Measurements from ENCODE around the gene OR5AU1. TPM values are rescaled to one million over a fixed set of nuclear protein-coding genes. Genes with fewer than 3 reads are reported as not detected.

Gene OR5AU1
- total RNA-seq, 1 donor from 2014 or later: not detected

GRCh38 chr14:21202463-21203358 lies 46.8 kb upstream of the OR5AU1 start:
- H3K27ac Mint-ChIP-seq (ENCODE audit: unreplicated experiment): no peak overlapping the region
- H3K4me3 Mint-ChIP-seq: no peak overlapping the region
- DNase-seq (ENCODE audit: low read depth, low spot score): no peak
- TF ChIP-seq CTCF (conservative IDR thresholded peaks at IDR 0.05): no peak
- peaks cover 3% of the 10 kb centered on the region for H3K9me3 Mint-ChIP-seq
- peaks cover 22% of the 10 kb centered on the region for H3K36me3 Mint-ChIP-seq (ENCODE audit: low read depth)
- peaks cover 21% of the 10 kb centered on the region for H3K4me1 Mint-ChIP-seq
- peaks cover 6% of the 10 kb centered on the region for H3K27me3 Mint-ChIP-seq (ENCODE audit: low read depth)

- Mint-ChIP-seq H3K27me3 (ENCODE audit: low read depth) (peaks cover 10% of the 10 kb centered on the region), H3K27ac (ENCODE audit: unreplicated experiment) (no peak overlapping the region), H3K4me3 (no peak overlapping the region), H3K9me3 (peaks cover 6% of the 10 kb centered on the region), H3K4me1 (peaks cover 21% of the 10 kb centered on the region), H3K36me3 (ENCODE audit: low read depth) (peaks cover 17% of the 10 kb centered on the region)
- no peak for DNase-seq (ENCODE audit: low read depth, low spot score)
- no peak for TF ChIP-seq CTCF (conservative IDR thresholded peaks at IDR 0.05)
Measured at GRCh38 chr14:21201732-21202462, 46.0 kb upstream of the OR5AU1 start.

DNA sequence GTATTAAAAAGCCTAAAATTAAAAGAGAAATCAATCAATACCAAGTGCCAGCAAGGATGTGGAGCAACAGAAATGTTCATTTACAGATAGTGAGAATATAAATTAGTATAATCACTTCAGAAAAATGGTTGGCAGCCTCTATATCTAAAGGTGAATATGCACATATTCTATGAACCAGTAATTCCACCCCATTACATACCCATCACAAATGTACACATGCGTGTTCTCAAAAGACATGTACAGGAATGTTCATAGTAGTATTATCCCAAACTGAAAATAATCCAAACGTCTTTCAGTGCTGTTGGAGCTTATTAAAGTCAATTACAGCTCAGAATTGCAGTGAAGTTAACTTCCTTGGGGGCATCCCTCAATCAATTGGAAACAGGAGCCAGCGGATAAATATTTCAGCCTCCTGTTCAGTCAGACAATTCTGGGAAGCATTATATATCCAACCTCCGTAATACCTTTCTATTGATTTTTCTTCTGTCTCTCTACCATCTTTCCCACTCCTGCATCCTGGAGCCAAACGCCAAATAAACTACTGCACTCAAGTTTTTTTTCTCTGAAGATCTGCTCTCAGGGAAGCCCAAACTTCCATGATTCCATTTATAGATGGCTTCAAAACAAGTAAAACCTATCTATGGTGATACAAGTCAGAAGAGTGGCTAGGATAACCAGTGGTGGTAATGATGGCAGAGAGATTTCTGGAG lies 45.0 kb upstream of the OR5AU1 start:
- no peak overlapping the region for H3K27ac Mint-ChIP-seq (ENCODE audit: unreplicated experiment)
- no peak overlapping the region for H3K4me3 Mint-ChIP-seq

DNA sequence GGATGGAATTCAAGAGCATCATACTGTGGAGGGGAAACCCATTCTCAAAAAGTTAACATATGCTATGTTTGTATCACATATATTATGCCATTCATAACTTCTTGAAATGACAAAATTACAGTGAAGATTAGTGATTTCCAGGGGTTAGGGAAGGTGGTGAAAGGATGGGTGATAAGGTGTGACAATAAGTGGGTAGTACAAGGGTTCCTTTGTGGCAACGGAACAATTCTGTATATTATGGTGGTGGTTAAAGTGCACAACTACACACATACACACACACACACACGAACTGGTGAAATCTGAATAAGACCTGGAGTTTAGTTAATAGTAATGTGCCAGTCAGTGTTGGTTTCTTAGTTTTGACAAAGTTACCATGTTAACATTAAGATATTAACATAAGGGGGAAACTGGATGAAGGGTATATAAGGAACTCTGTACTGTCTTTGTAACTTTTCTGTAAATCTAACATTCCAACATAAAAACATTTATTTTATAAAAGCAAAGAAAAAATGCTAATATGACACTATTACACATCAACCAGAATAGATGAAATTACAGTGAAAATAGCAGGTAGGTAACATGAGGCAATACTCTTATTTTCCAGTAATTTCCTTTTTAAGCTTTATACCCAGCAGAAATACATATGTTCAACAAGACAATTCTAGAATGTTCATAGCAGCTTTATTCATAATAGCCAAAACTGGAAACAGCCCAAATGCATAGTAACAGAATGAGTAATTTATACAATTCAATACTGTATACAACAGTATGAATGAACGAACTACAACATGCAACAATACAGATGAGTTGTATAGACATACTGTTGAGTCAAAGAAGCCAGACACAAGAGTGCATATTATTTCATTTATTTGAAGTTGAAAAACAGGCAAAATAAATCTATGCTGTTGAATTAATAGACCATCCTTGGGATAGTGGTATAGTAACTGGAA lies 44.0 kb upstream of the OR5AU1 start:
- Mint-ChIP-seq H3K4me3 (peak overlapping the region; percentile 1), H3K36me3 (ENCODE audit: low read depth) (peaks cover 15% of the 10 kb centered on the region), H3K27me3 (ENCODE audit: low read depth) (peaks cover 23% of the 10 kb centered on the region), H3K9me3 (peaks cover 6% of the 10 kb centered on the region), H3K27ac (ENCODE audit: unreplicated experiment) (no peak overlapping the region), H3K4me1 (peaks cover 21% of the 10 kb centered on the region)
- TF ChIP-seq CTCF (conservative IDR thresholded peaks at IDR 0.05): no peak
- no peak for DNase-seq (ENCODE audit: low read depth, low spot score)

More for the DNA sequence above, 45.0 kb upstream of the OR5AU1 start:
- Mint-ChIP-seq H3K4me1 (peaks cover 21% of the 10 kb centered on the region), H3K9me3 (peaks cover 6% of the 10 kb centered on the region), H3K27me3 (ENCODE audit: low read depth) (peaks cover 15% of the 10 kb centered on the region), H3K36me3 (ENCODE audit: low read depth) (peaks cover 15% of the 10 kb centered on the region)
- no peak for DNase-seq (ENCODE audit: low read depth, low spot score)
- TF ChIP-seq CTCF (conservative IDR thresholded peaks at IDR 0.05): no peak

All from neural crest cell (in vitro differentiated cells).